Skeletal muscle satellite cell (primary cell): ENCODE data around the gene IRX3.

Experiments
- H3K27me3 ChIP-seq: 2 replicates; pipeline ENCODE4 v1.7.0; 2013; ENCODE audit warnings: low read length; ENCODE audit not compliant: control insufficient read depth, insufficient read depth
- H3K36me3 ChIP-seq: 2 replicates; pipeline ENCODE4 v1.7.0; 2013; ENCODE audit warnings: mild to moderate bottlenecking, control low read depth, low read length; ENCODE audit not compliant: insufficient read depth
- H3K4me1 ChIP-seq: 2 replicates; pipeline ENCODE4 v1.7.0; 2013; ENCODE audit warnings: low read length; ENCODE audit not compliant: control insufficient read depth, insufficient read depth
- H3K4me2 ChIP-seq: 2 replicates; pipeline ENCODE4 v1.7.0; 2013; ENCODE audit warnings: mild to moderate bottlenecking, low read length
- H3K4me3 ChIP-seq: 2 replicates; pipeline ENCODE4 v1.7.0; 2013; ENCODE audit warnings: low read length
- H3K9ac ChIP-seq: 2 replicates; pipeline ENCODE4 v1.7.0; 2013; ENCODE audit warnings: mild to moderate bottlenecking, low read depth, low read length, moderate library complexity
- H3K9me3 ChIP-seq: replicated peaks from 2 replicates; pipeline ENCODE4 v1.7.0; 2013; ENCODE audit warnings: mild to moderate bottlenecking, control low read depth, low read length

The IRX3 gene

DNA sequence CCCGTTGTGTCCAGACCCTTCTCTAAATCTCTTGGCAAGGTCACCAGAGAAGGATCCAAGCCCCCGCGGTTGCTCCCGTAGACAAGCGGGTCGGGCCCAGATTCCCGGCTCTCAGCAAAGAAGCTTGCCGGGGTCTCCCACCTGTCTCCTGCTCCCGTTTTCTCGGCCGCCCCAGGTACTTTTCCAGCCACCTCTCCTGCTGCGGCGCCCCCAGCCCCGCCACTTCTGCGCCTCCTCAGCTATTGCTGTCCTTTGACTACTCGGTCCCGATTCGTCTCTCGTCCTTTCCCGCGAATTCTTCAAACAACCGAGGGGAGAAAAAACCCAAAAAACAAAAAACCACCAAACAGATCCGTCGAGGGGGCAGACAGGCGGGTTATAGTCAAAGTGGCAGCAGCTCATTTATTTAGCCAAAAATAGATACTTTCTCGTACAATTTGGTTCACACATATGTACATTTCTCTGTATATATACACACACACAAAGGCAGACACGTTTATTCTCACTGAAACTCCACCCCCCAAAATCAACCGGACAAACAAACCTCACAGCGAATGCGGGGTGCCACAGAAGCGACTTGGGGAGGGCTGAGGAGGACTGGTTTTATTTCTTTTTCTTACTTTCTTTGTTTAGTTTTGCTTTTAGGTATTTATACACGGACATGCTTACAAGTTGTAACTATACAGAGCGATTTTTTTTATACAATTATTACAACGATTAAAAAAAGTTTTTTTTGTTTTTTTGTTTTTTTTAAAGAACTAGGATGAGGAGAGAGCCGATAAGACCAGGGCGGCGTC lies 3.5 kb downstream of the IRX3 start:
- no peaks in the 10 kb centered on the region for H3K27me3 ChIP-seq
- H3K4me3 ChIP-seq, result peak overlapping the region; percentile 93
- no peak overlapping the region for H3K9ac ChIP-seq
- H3K9me3 ChIP-seq, result no peaks in the 10 kb centered on the region
- H3K36me3 ChIP-seq, result peaks cover 17% of the 10 kb centered on the region
- peaks cover 5% of the 10 kb centered on the region for H3K4me1 ChIP-seq
- H3K4me2 ChIP-seq, result peak overlapping the region; percentile 89

GRCh38 chr16:54282202-54282927 lies 4.2 kb downstream of the IRX3 start:
- Histone ChIP-seq H3K36me3 (peaks cover 17% of the 10 kb centered on the region), H3K4me3 (no peak overlapping the region), H3K27me3 (no peaks in the 10 kb centered on the region)

GRCh38 chr16:54281535-54282201 lies 4.9 kb downstream of the IRX3 start:
- H3K4me2 ChIP-seq, result no peak overlapping the region
- peaks cover 5% of the 10 kb centered on the region for H3K4me1 ChIP-seq
- H3K36me3 ChIP-seq, result peaks cover 17% of the 10 kb centered on the region
- H3K27me3 ChIP-seq, result no peaks in the 10 kb centered on the region
- H3K9ac ChIP-seq, result no peak overlapping the region
- no peaks in the 10 kb centered on the region for H3K9me3 ChIP-seq
- no peak overlapping the region for H3K4me3 ChIP-seq

More at GRCh38 chr16:54282202-54282927, 4.2 kb downstream of the IRX3 start:
- Histone ChIP-seq H3K4me1 (peaks cover 5% of the 10 kb centered on the region), H3K4me2 (no peak overlapping the region), H3K9me3 (no peaks in the 10 kb centered on the region), H3K9ac (no peak overlapping the region)

GRCh38 chr16:54280751-54281150 lies 5.8 kb downstream of the IRX3 start:
- peaks cover 5% of the 10 kb centered on the region for H3K4me1 ChIP-seq
- no peak overlapping the region for H3K4me3 ChIP-seq
- H3K27me3 ChIP-seq, result no peaks in the 10 kb centered on the region
- H3K4me2 ChIP-seq, result no peak overlapping the region
- H3K9me3 ChIP-seq, result no peaks in the 10 kb centered on the region
- no peak overlapping the region for H3K9ac ChIP-seq
- H3K36me3 ChIP-seq, result peaks cover 17% of the 10 kb centered on the region

GRCh38 chr16:54277845-54278703 lies 8.5 kb downstream of the IRX3 start:
- Histone ChIP-seq H3K36me3 (peaks cover 7% of the 10 kb centered on the region), H3K9ac (no peak overlapping the region), H3K9me3 (no peaks in the 10 kb centered on the region), H3K27me3 (no peaks in the 10 kb centered on the region), H3K4me3 (no peak overlapping the region), H3K4me1 (no peaks in the 10 kb centered on the region), H3K4me2 (no peak overlapping the region)

DNA sequence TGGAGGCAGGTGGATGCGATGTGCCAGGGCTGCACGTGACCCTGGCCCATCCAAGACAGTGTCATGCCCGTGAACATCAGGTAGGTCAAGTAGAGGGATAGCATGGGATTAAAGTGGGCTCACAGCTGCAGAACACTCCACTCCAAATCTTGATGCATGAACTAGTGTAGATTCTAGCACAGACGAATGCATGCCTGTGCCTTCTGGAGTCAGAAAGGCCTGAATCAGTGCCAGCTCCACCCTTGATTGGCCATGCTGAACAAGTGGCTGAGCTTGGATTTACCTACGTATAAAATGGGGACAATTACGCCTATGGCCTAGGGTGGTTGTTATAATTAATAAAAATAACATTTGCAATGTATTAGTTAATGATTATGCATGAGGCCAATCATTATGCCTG lies 10.6 kb downstream of the IRX3 start:
- Histone ChIP-seq H3K4me2 (no peak overlapping the region), H3K9ac (no peak overlapping the region), H3K4me3 (no peak overlapping the region), H3K9me3 (no peaks in the 10 kb centered on the region), H3K4me1 (no peaks in the 10 kb centered on the region), H3K36me3 (no peaks in the 10 kb centered on the region), H3K27me3 (no peaks in the 10 kb centered on the region)

DNA sequence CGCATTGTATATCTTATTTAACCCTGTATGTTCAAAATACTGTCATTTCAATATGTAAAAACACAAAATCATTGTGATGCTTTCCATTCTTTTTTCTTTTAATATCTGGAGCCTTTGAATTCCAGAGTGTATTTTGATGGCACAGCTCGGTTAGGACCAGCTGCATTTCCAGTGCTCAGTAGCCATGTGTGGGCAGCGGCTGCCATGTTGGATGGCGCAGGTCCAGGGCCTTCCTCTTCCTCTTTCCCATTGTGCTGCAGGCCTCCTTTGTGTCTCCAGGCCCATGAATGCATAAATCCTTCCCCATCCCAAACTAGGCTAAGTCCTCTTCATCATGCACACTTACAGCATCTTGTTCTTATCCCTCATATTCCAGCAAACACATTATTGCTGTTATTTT lies 13.0 kb downstream of the IRX3 start:
- Histone ChIP-seq H3K4me1 (no peaks in the 10 kb centered on the region), H3K36me3 (no peaks in the 10 kb centered on the region), H3K9ac (no peak overlapping the region), H3K4me2 (no peak overlapping the region), H3K4me3 (no peak overlapping the region), H3K9me3 (no peaks in the 10 kb centered on the region), H3K27me3 (no peaks in the 10 kb centered on the region)

- no peaks in the 10 kb centered on the region for H3K27me3 ChIP-seq
- no peak overlapping the region for H3K9ac ChIP-seq
- H3K4me3 ChIP-seq, result no peak overlapping the region
- no peaks in the 10 kb centered on the region for H3K36me3 ChIP-seq
- no peaks in the 10 kb centered on the region for H3K9me3 ChIP-seq
- H3K4me2 ChIP-seq, result no peak overlapping the region
- no peaks in the 10 kb centered on the region for H3K4me1 ChIP-seq
Measured at GRCh38 chr16:54270711-54271110, 15.9 kb downstream of the IRX3 start.

- Histone ChIP-seq H3K36me3 (no peaks in the 10 kb centered on the region), H3K9ac (no peak overlapping the region), H3K27me3 (no peaks in the 10 kb centered on the region), H3K4me2 (no peak overlapping the region), H3K4me3 (no peak overlapping the region), H3K9me3 (no peaks in the 10 kb centered on the region), H3K4me1 (no peaks in the 10 kb centered on the region)
Measured at GRCh38 chr16:54269461-54269860, 17.1 kb downstream of the IRX3 start.

GRCh38 chr16:54268766-54269165 lies 17.8 kb downstream of the IRX3 start:
- H3K9me3 ChIP-seq, result no peaks in the 10 kb centered on the region
- H3K4me2 ChIP-seq, result no peak overlapping the region
- H3K4me1 ChIP-seq, result no peaks in the 10 kb centered on the region
- H3K36me3 ChIP-seq, result no peaks in the 10 kb centered on the region
- no peak overlapping the region for H3K9ac ChIP-seq
- H3K27me3 ChIP-seq, result no peaks in the 10 kb centered on the region
- no peak overlapping the region for H3K4me3 ChIP-seq

- Histone ChIP-seq H3K4me1 (no peaks in the 10 kb centered on the region), H3K9me3 (no peaks in the 10 kb centered on the region), H3K27me3 (no peaks in the 10 kb centered on the region), H3K9ac (no peak overlapping the region), H3K36me3 (no peaks in the 10 kb centered on the region), H3K4me3 (no peak overlapping the region), H3K4me2 (no peak overlapping the region)
Measured at GRCh38 chr16:54268340-54268739, 18.2 kb downstream of the IRX3 start.
